Spleen (tissue), 11 donors: ENCODE measurements around the gene ATP5ME. TPM values are rescaled to one million over a fixed set of nuclear protein-coding genes. Genes with fewer than 3 reads are reported as not detected.

Source experiments
- DNase-seq: peaks from one replicate; pipeline ENCODE4 v3.0.0-alpha.2; 2020
- H3K27ac ChIP-seq, 8 donors: fragments of 200-600 bp; sonication (generic) in 7 of 8; 1 replicate in 4 of 8; 2 replicates in 4 of 8; pipeline versions ENCODE4 v1.5.0 to v1.8.0; 2016 to 2021; ENCODE audit warnings: inconsistent platforms in 4 of 8, mild to moderate bottlenecking in 4 of 8, moderate library complexity in 1 of 8
- H3K27me3 ChIP-seq, 7 donors: fragments of 200-600 bp; sonication (generic) in 6 of 7; replicated peaks in 1 of 7; 1 replicate in 4 of 7; 2 replicates in 3 of 7; pipeline versions ENCODE4 v1.5.0 to v1.8.0; 2016 to 2021; ENCODE audit warnings: inconsistent platforms in 3 of 7, mild to moderate bottlenecking in 1 of 7
- H3K36me3 ChIP-seq, 6 donors: fragments of 200-600 bp; sonication (generic) in 5 of 6; 1 replicate in 4 of 6; 2 replicates in 2 of 6; pipeline versions ENCODE4 v1.5.0 to v1.8.0; 2016 to 2021; ENCODE audit warnings: inconsistent platforms in 2 of 6
- H3K4me1 ChIP-seq, 6 donors: fragments of 200-600 bp; sonication (generic) in 5 of 6; 1 replicate in 3 of 6; 2 replicates in 3 of 6; pipeline versions ENCODE4 v1.5.0 to v1.8.0; 2016 to 2021; ENCODE audit warnings: inconsistent platforms in 3 of 6
- H3K4me3 ChIP-seq, 8 donors: fragments of 200-600 bp; sonication (generic) in 7 of 8; 1 replicate in 4 of 8; 2 replicates in 4 of 8; pipeline versions ENCODE4 v1.5.0 to v1.8.0; 2016 to 2021; ENCODE audit warnings: inconsistent platforms in 4 of 8, mild to moderate bottlenecking in 4 of 8, moderate library complexity in 2 of 8
- H3K9me3 ChIP-seq, 8 donors: fragments of 200-600 bp; sonication (generic) in 7 of 8; 1 replicate in 4 of 8; 2 replicates in 4 of 8; pipeline versions ENCODE4 v1.5.0 to v1.8.0; 2016 to 2021; ENCODE audit warnings: inconsistent platforms in 4 of 8
- POLR2A ChIP-seq, 3 donors: fragments of 450-650 bp; IDR thresholded peaks; one replicate each; pipeline ENCODE4 v1.5.1; 2017; ENCODE audit warnings: antibody characterized with exemption in 3 of 3, mild to moderate bottlenecking in 1 of 3
- POLR2AphosphoS5 ChIP-seq, 3 donors: sonication (generic); formaldehyde crosslinking; IDR thresholded peaks; one replicate each; pipeline ENCODE4 v1.5.1; 2017; ENCODE audit warnings: antibody characterized with exemption in 3 of 3
- WGBS, 5 donors: extraction: QIAGEN DNeasy Blood & Tissue Kit in 3 of 5; methylation state at CpG; one replicate each; pipeline versions ENCODE4 v1.1.5 to v1.1.7; 2013 to 2018; 5-methylcytosine and 5-hydroxymethylcytosine counted together
- intact Hi-C: fragments of 100-400 bp; cut with DNase I; formaldehyde crosslinking; loops from one replicate; pipeline ENCODE4 v1.15.0; 2023; ENCODE audit warnings: low total_unique reads
- polyA plus RNA-seq, 3 donors: library from polyadenylated mRNA; stranded (reverse); fragments of 200-250 nt; gene quantifications; one replicate each; pipeline ENCODE4 v1.2.1, GENCODE V29; 2013
- total RNA-seq, 7 donors: library from RNA; depleted of rRNA in 3 of 7; stranded (reverse); fragments of >200 nt in 3 of 7; fragmentation: NEBNext Ultra II Directional in 4 of 7; extraction: Animal tissue kit (Norgen Biotek cat#: 25700) in 4 of 7; gene quantifications; one replicate each; pipeline versions ENCODE4 v1.1.0 to v1.2.1, GENCODE V29; 2016 to 2021
- TF ChIP-seq, protein P1 (sequence below), 11 experiments: fragments of 200-600 bp in 7 of 11; fragments of 450-650 bp in 4 of 11; sonication (generic) in 4 of 11; IDR thresholded peaks in 8 of 11; conservative IDR thresholded peaks in 3 of 11; 1 replicate in 7 of 11; 2 replicates in 4 of 11; pipeline versions ENCODE4 v1.4.0 to v1.8.0; 2016 to 2021; ENCODE audit warnings: antibody characterized with exemption in 11 of 11, inconsistent platforms in 4 of 11, mild to moderate bottlenecking in 1 of 11
- donor health status: healthy with polysubstance abuse.
- donor health status: DM: no; HTN: no; CAD: no; lungs with moderate emphysema.
- donor health status: DM: no; HTN: no; CAD: no.
- donor health status: Bipolar disorder and iron deficiency.
- donor health status: healthy.
- donor health status: DM: no; HTN: no; CAD: no.
- donor health status: DM: yes; HTN: yes; CAD: no.

ATP5ME gene
- total and polyA plus RNA-seq, 10 donors = 51.7 to 497 (median 169) TPM

DNA sequence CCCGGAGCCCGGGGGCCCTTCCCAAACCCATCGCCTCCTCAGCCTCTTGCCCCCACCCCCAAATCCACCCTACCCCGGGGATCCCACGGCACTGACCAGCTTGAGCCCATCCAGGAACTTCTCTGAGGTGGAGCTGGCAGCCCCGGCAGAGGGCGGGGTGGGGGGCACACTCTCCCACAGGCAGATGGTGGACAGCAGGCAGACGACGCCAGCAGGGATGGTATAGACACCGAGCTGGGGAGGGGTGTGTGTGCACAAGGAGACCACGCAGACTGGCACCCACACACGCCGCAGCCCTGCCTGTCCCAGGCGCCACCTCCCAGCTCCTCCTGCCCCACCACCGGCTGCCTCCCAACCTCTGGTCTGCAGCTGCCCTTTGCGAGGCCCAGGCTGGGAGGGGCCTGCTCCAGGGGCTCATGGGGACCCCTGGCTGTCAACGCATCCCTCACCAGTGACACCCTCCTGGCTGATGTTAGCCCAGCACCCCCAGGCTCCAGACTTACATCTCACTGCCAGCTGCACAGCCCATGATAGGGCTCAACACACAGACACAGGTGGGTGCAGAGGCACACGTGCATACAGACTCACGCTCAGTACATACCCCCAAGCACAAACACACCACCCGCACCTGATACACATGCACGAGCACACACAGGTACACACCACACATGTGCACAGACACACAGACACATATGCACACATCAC lies 10.7 kb upstream of the ATP5ME start:
- intact Hi-C loops = no loop called here
- TF ChIP-seq POLR2A (IDR thresholded peaks at IDR 0.05) (no peak), POLR2AphosphoS5 (IDR thresholded peaks at IDR 0.05) (no peak)
- Histone ChIP-seq H3K4me1 (peaks cover 12 to 81% (median 70%) of the 10 kb centered on the region in 6 donors), H3K4me3 (no peak overlapping the region), H3K27ac (peak overlapping the region in 1 of 8 donors; percentile 40), H3K36me3 (peaks cover 0 to 9% (median 0%) of the 10 kb centered on the region in 6 donors), H3K9me3 (no peaks in the 10 kb centered on the region), H3K27me3 (peaks cover 0 to 13% (median 0%) of the 10 kb centered on the region in 7 donors)
- peak; percentile 76 for DNase-seq
- WGBS, 5 donors = 81 to 90% (median 86%) methylated on average over 15 to 21 of the region's 21 CpGs

DNA sequence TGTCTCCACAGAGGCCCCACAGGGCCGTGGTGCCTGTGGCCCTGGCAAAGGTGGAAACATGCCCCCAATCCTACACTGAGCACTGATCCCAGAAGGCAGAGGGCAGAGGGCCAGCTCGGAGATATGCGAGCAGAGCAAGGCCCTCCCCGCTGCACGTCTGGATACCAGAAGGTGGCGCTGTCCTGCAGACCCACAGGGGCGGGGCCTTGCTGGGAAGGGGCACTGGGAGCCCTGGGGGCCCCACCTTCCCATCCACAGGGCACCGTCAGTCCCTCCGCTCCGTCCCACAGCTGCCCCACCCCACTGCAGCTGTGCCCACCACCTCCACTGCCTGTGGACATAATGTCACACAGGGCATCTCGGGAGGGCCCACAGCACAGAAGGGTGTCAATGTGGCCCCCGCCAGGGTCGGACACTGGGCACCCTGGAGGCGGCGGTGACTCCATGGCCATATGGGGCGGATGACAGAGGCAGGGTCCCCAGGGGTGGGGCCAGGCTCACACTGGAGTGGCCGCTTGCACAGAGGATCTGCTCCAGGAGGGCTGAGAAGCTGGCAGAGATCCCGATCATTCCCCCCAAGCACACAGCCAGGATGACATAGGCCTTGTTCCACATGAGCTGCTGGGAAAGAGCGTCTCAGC lies 10.0 kb upstream of the ATP5ME start:
- intact Hi-C loops = no loop called here
- H3K27ac ChIP-seq = peak overlapping the region in 3 of 8 donors; percentile 40 to 52 (median 43)
- H3K9me3 ChIP-seq = no peaks in the 10 kb centered on the region
- no peak for TF ChIP-seq POLR2A (IDR thresholded peaks at IDR 0.05)
- TF ChIP-seq POLR2AphosphoS5 (IDR thresholded peaks at IDR 0.05) = peak in 2 of 3 donors; percentile 40 to 66
- TF ChIP-seq, protein P1, sequence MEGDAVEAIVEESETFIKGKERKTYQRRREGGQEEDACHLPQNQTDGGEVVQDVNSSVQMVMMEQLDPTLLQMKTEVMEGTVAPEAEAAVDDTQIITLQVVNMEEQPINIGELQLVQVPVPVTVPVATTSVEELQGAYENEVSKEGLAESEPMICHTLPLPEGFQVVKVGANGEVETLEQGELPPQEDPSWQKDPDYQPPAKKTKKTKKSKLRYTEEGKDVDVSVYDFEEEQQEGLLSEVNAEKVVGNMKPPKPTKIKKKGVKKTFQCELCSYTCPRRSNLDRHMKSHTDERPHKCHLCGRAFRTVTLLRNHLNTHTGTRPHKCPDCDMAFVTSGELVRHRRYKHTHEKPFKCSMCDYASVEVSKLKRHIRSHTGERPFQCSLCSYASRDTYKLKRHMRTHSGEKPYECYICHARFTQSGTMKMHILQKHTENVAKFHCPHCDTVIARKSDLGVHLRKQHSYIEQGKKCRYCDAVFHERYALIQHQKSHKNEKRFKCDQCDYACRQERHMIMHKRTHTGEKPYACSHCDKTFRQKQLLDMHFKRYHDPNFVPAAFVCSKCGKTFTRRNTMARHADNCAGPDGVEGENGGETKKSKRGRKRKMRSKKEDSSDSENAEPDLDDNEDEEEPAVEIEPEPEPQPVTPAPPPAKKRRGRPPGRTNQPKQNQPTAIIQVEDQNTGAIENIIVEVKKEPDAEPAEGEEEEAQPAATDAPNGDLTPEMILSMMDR (IDR thresholded peaks at IDR 0.05 in 8 of 11, conservative IDR thresholded peaks at IDR 0.05 in 3 of 11) = peak in 10 of 11 experiments; percentile 24 to 83 (median 64)
- H3K4me3 ChIP-seq = no peak overlapping the region
- H3K4me1 ChIP-seq = peaks cover 6 to 79% (median 64%) of the 10 kb centered on the region in 6 donors
- peaks cover 0 to 12% (median 0%) of the 10 kb centered on the region in 7 donors for H3K27me3 ChIP-seq
- peaks cover 0 to 9% (median 0%) of the 10 kb centered on the region in 6 donors for H3K36me3 ChIP-seq
- DNase-seq = peak; percentile 86
- 49 to 78% (median 55%) methylated on average over 4 to 19 of the region's 19 CpGs for WGBS, 5 donors

DNA sequence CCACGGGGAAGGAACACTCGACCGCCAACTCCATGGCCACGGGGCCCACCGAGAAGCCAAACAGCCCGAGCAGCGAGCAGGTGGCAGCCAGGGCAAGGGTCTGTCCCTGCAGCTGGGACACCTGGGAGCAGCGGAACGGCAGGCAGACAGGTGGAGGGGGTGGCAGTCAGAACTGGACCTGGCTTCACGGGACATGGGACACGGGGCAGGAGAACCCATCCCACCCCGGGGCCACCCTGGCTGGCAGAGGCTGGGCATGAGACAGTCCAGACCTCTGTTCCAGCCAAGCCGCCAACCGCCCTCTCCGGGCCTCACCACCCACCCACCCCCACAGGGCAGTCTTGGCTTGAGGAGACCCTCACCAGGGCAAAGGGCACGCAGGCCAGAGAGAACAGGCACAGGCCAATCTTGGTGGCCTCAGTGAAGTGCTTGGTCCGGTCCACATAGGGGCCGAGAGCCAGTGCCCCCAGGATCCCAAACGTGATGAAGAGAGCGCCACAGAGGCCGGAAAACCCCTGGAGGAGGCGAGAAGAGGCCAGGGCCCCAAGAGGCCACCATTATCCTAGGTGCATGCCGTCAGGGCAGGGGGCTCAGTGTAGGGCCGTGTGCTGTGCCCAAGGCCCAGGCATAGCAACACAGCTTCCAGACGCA lies 9.3 kb upstream of the ATP5ME start:
- Histone ChIP-seq H3K27ac (peak overlapping the region in 3 of 8 donors; percentile 40 to 52 (median 43)), H3K4me3 (no peak overlapping the region), H3K36me3 (peaks cover 0 to 9% (median 0%) of the 10 kb centered on the region in 6 donors), H3K9me3 (no peaks in the 10 kb centered on the region), H3K27me3 (peaks cover 0 to 5% (median 0%) of the 10 kb centered on the region in 7 donors), H3K4me1 (peaks cover 6 to 72% (median 58%) of the 10 kb centered on the region in 6 donors)
- intact Hi-C loops = no loop called here
- peak; percentile 73 for DNase-seq
- 57 to 75% (median 72%) methylated on average over 17 to 25 of the region's 25 CpGs for WGBS, 5 donors
- TF ChIP-seq POLR2A (IDR thresholded peaks at IDR 0.05) (no peak), POLR2AphosphoS5 (IDR thresholded peaks at IDR 0.05) (peak in 1 of 3 donors; percentile 30)

DNA sequence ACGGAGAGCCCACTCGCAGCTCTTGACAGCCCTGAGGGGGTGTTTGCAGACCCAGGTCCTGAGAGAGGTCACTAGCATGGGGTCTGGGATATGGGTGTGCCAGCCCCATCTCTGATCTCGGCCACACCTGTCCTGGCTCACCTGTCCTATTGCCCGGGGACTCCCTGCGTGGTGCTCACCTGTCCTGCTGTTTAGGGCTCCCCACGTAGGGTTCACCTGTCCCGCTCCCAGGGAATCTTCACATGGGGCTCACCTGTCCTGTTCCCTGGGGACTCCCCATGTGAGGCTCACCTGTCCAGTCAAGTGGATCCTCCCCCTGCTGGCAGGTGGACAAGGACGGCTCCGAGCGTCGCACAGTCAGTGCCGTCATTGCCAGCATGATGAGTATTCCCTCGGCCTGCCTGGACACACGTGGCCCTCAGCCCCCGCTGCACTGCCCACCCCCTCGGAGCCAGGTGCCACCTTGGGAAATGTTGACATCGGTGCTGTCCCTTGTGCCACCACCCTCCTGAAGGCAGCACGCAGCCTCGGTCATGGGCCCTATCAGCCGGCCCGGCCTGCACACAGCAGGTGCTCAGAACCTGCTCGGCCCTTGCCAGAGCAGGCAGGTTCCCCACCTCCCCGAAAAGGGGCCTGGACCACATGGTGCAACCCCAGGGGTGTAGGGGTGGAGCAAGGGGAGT lies 8.6 kb upstream of the ATP5ME start:
- no peak overlapping the region for H3K4me3 ChIP-seq
- no peaks in the 10 kb centered on the region for H3K27me3 ChIP-seq
- peaks cover 0 to 9% (median 0%) of the 10 kb centered on the region in 6 donors for H3K36me3 ChIP-seq
- TF ChIP-seq, protein P1 (IDR thresholded peaks at IDR 0.05 in 8 of 11, conservative IDR thresholded peaks at IDR 0.05 in 3 of 11) = no peak
- TF ChIP-seq POLR2AphosphoS5 (IDR thresholded peaks at IDR 0.05) = peak in 2 of 3 donors; percentile 6 to 11
- no peak for TF ChIP-seq POLR2A (IDR thresholded peaks at IDR 0.05)
- H3K9me3 ChIP-seq = no peaks in the 10 kb centered on the region
- peak; percentile 77 for DNase-seq
- intact Hi-C loops = no loop called here
- H3K27ac ChIP-seq = peak overlapping the region in 1 of 8 donors; percentile 18
- 85 to 96% (median 89%) methylated on average over 17 to 23 of the region's 23 CpGs for WGBS, 5 donors
- H3K4me1 ChIP-seq = peaks cover 6 to 64% (median 52%) of the 10 kb centered on the region in 6 donors
